ENCODE results near the gene SYNJ1.
"Not testable (repeated sequence)": the region's sequence is repeated elsewhere in the genome, so short reads cannot be mapped to it uniquely, and the experiment has no call there.

SYNJ1 gene

GRCh38 chr21:32727687-32728455 lies at the start of gene SYNJ1:
TSS of gene SYNJ1 (minus strand) at chr21:32728013. CDS start at chr21:32726895, 1,118 bp downstream.
- FAIRE-seq (peak; percentile 90), DNase-seq (ENCODE audit: insufficient read length, low spot score) (peak; percentile 90)

GRCh38 chr21:32777269-32777668 lies 49.5 kb upstream of the SYNJ1 start:
- FAIRE-seq = no peak
- no peak for DNase-seq (ENCODE audit: insufficient read length, low spot score)

GRCh38 chr21:32776743-32777142 lies 48.9 kb upstream of the SYNJ1 start:
- no peak for DNase-seq (ENCODE audit: insufficient read length, low spot score)
- no peak for FAIRE-seq

GRCh38 chr21:32773048-32773344 lies 45.2 kb upstream of the SYNJ1 start:
- not testable (repeated sequence) for DNase-seq (ENCODE audit: insufficient read length, low spot score); FAIRE-seq

GRCh38 chr21:32772281-32773047 lies 44.7 kb upstream of the SYNJ1 start:
- DNase-seq (ENCODE audit: insufficient read length, low spot score) = no peak
- FAIRE-seq = no peak

- FAIRE-seq = no peak
- peak; percentile 37 for DNase-seq (ENCODE audit: insufficient read length, low spot score)
Observed at GRCh38 chr21:32770871-32771523, 43.2 kb upstream of the SYNJ1 start.

GRCh38 chr21:32768530-32768929 lies 40.7 kb upstream of the SYNJ1 start:
- no peak for DNase-seq (ENCODE audit: insufficient read length, low spot score)
- FAIRE-seq = no peak

GRCh38 chr21:32765058-32765457 lies 37.2 kb upstream of the SYNJ1 start:
- FAIRE-seq (no peak), DNase-seq (ENCODE audit: insufficient read length, low spot score) (no peak)

GRCh38 chr21:32764186-32764585 lies 36.4 kb upstream of the SYNJ1 start:
- DNase-seq (ENCODE audit: insufficient read length, low spot score) (no peak), FAIRE-seq (no peak)

GRCh38 chr21:32757804-32758203 lies 30.0 kb upstream of the SYNJ1 start:
- DNase-seq (ENCODE audit: insufficient read length, low spot score) (no peak), FAIRE-seq (no peak)

- FAIRE-seq = no peak
- no peak for DNase-seq (ENCODE audit: insufficient read length, low spot score)
Observed at GRCh38 chr21:32756096-32756495, 28.3 kb upstream of the SYNJ1 start.

GRCh38 chr21:32753818-32754585 lies 26.2 kb upstream of the SYNJ1 start:
- FAIRE-seq (no peak), DNase-seq (ENCODE audit: insufficient read length, low spot score) (no peak)

- FAIRE-seq (no peak), DNase-seq (ENCODE audit: insufficient read length, low spot score) (no peak)
Observed at GRCh38 chr21:32750405-32750804, 22.6 kb upstream of the SYNJ1 start.

- no peak for DNase-seq (ENCODE audit: insufficient read length, low spot score)
- FAIRE-seq = no peak
Observed at GRCh38 chr21:32749662-32750061, 21.8 kb upstream of the SYNJ1 start.

GRCh38 chr21:32748529-32748928 lies 20.7 kb upstream of the SYNJ1 start:
- no peak for DNase-seq (ENCODE audit: insufficient read length, low spot score)
- FAIRE-seq = no peak

GRCh38 chr21:32747396-32747795 lies 19.6 kb upstream of the SYNJ1 start:
- DNase-seq (ENCODE audit: insufficient read length, low spot score) (no peak), FAIRE-seq (no peak)

GRCh38 chr21:32746711-32747110 lies 18.9 kb upstream of the SYNJ1 start:
- DNase-seq (ENCODE audit: insufficient read length, low spot score); FAIRE-seq: not testable (repeated sequence)

GRCh38 chr21:32742396-32742795 lies 14.6 kb upstream of the SYNJ1 start:
- no peak for FAIRE-seq
- DNase-seq (ENCODE audit: insufficient read length, low spot score) = no peak

GRCh38 chr21:32741336-32741735 lies 13.5 kb upstream of the SYNJ1 start:
- DNase-seq (ENCODE audit: insufficient read length, low spot score) (no peak), FAIRE-seq (no peak)

GRCh38 chr21:32739946-32740345 lies 12.1 kb upstream of the SYNJ1 start:
- DNase-seq (ENCODE audit: insufficient read length, low spot score) (no peak), FAIRE-seq (no peak)

GRCh38 chr21:32736083-32736482 lies 8.3 kb upstream of the SYNJ1 start:
- FAIRE-seq; DNase-seq (ENCODE audit: insufficient read length, low spot score): not testable (repeated sequence)

Data from HTR-8/SVneo (cell line).